A673 (cell line): ENCODE measurements around the gene NET1. TPM values are rescaled to one million over a fixed set of nuclear protein-coding genes. Genes with fewer than 3 reads are reported as not detected.

ENCODE experiments used
- BruUV-seq: library from RNA; stranded (reverse); fragments of 400-500 nt; replicated peaks from 2 replicates; lab custom pipeline; 2021; lab: Mats Ljungman, UMichigan
- CTCF ChIA-PET: fragments of 300-600 bp; sonication (Branson Sonifier 250); formaldehyde crosslinking; loops from one replicate; lab custom pipeline; 2022; ENCODE audit warnings: antibody characterized with exemption; lab: Charles Lee
- POLR2A ChIA-PET: fragments of 300-600 bp; sonication (Branson Sonifier 250); formaldehyde crosslinking; loops from one replicate; lab custom pipeline; 2022; ENCODE audit warnings: antibody characterized with exemption; ENCODE audit not compliant: low non-redundant PET; lab: Charles Lee
- DNase-seq: peaks from one replicate; pipeline ENCODE4 v3.0.0-alpha.2; 2015; ENCODE audit warnings: low spot score
- H3K27ac ChIP-seq: fragments of 200-600 bp; sonication (generic); 2 replicates; pipeline ENCODE4 v1.5.1; 2016; ENCODE audit warnings: mixed run types, low read depth, mild to moderate bottlenecking, mixed read lengths, antibody characterized with exemption, low read length; ENCODE audit not compliant: poor library complexity, severe bottlenecking
- H3K27me3 ChIP-seq: fragments of 200-600 bp; sonication (generic); replicated peaks from 2 replicates; pipeline ENCODE4 v1.6.1; 2017; ENCODE audit warnings: mixed run types, low read depth, mild to moderate bottlenecking, mixed read lengths, antibody characterized with exemption, low read length; ENCODE audit not compliant: insufficient read depth, poor library complexity
- H3K36me3 ChIP-seq: fragments of 200-600 bp; sonication (generic); 2 replicates; pipeline ENCODE4 v1.6.1; 2016; ENCODE audit warnings: mixed run types, mild to moderate bottlenecking, mixed read lengths, antibody characterized with exemption, low read length; ENCODE audit not compliant: insufficient read depth, poor library complexity, severe bottlenecking
- H3K4me1 ChIP-seq: fragments of 200-600 bp; sonication (generic); 2 replicates; pipeline ENCODE4 v1.6.1; 2017; ENCODE audit warnings: mixed run types, mild to moderate bottlenecking, mixed read lengths, antibody characterized with exemption, low read length; ENCODE audit not compliant: insufficient read depth, poor library complexity, severe bottlenecking
- H3K4me3 ChIP-seq: fragments of 200-600 bp; sonication (generic); 2 replicates; pipeline ENCODE4 v1.5.1; 2016; ENCODE audit warnings: low read depth, mixed run types, mild to moderate bottlenecking, mixed read lengths, low read length; ENCODE audit not compliant: poor library complexity, severe bottlenecking
- H3K9me3 ChIP-seq: fragments of 200-600 bp; sonication (generic); 2 replicates; pipeline ENCODE4 v1.6.1; 2016; ENCODE audit warnings: mixed run types, low read depth, mild to moderate bottlenecking, mixed read lengths, antibody characterized with exemption, low read length; ENCODE audit not compliant: poor library complexity, severe bottlenecking
- CTCF ChIP-seq: fragments of 300-800, 200-600 bp; sonication (generic); conservative IDR thresholded peaks from 2 replicates; pipeline ENCODE4 v1.5.1; 2017; ENCODE audit warnings: low read depth, mild to moderate bottlenecking, antibody characterized with exemption, low read length, moderate library complexity, mixed read lengths
- EZH2 ChIP-seq: fragments of 200-600 bp; sonication (generic); IDR thresholded peaks from 2 replicates; pipeline ENCODE4 v1.6.1; 2017; ENCODE audit warnings: borderline replicate concordance, low read depth, mild to moderate bottlenecking, mixed read lengths, antibody characterized with exemption, low read length; ENCODE audit not compliant: poor library complexity, severe bottlenecking
- intact Hi-C: fragments of 100-400 bp; cut with micrococcal nuclease; formaldehyde crosslinking; loops from one replicate; pipeline ENCODE4 v1.10.0; 2022; ENCODE audit not compliant: unreplicated experiment
- total RNA-seq: library from RNA; stranded (reverse); gene quantifications from 2 replicates; pipeline ENCODE4 v1.2.3, GENCODE V29; 2021

The NET1 gene
- total RNA-seq, 1 experiment from 2014 or later: 71.4 TPM

- intact Hi-C loops: no loop called here
- BruUV-seq: no TSS peak
- Histone ChIP-seq H3K27ac (no peak overlapping the region), H3K9me3 (no peaks in the 10 kb centered on the region), H3K4me1 (no peaks in the 10 kb centered on the region), H3K4me3 (no peak overlapping the region), H3K27me3 (peaks cover 11% of the 10 kb centered on the region), H3K36me3 (no peaks in the 10 kb centered on the region)
- CTCF ChIA-PET: no interaction called here
- no peak for DNase-seq
- TF ChIP-seq CTCF: no peak
- POLR2A ChIA-PET: no interaction called here
Observed at GRCh38 chr10:5506246-5506645, 93.9 kb downstream of the NET1 start.

DNA sequence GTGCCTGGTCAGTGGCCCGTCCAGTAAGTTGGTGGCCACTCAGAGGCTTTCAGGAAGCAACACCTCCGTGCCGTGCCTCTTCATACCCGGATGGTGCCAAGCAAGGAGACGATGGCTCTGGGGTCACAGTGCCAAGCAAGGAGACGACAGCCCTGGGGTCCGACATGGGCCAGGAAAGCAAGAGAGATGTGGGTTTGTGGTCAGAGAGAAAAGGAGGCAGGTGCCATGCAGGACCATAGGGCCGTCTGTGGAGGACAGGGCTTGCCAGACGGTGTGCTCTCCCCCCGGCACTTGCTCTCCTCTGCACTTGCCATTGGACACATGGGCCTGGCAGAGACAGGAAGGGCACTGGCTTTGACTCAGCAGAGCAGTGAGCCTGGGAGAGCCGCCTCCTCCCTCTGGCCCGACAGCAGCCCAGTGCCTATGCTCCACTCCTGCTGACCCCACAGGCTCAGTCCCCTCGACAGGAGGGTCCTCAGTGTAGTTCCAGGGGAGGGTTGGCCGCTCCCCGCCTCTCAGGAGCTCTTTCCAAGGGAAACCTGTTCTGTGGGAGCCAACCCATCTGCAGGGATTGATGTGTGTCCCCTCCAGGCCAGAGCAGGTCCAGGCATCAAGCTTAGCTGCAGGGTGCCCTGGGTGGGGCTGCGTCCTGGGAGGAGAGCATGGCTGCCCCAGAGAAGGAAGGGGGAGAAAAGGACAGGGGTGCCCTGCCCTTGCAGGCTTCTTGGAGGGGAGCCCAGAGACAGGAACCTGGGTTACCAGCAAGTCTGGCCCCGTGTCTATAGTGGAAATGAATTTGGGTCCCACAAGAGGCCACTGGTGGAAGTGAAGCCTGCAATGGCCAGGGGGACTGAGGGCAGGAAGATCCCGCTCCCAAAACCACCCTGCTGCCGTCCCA, 94.6 kb downstream of the NET1 start:
- intact Hi-C loops: no loop called here
- Histone ChIP-seq H3K27ac (no peak overlapping the region), H3K4me1 (no peaks in the 10 kb centered on the region), H3K9me3 (no peaks in the 10 kb centered on the region), H3K36me3 (no peaks in the 10 kb centered on the region), H3K27me3 (peaks cover 7% of the 10 kb centered on the region), H3K4me3 (no peak overlapping the region)
- ChIA-PET POLR2A (no interaction called here), CTCF (no interaction called here)
- BruUV-seq: no TSS peak
- TF ChIP-seq EZH2 (no peak), CTCF (no peak)
- no peak for DNase-seq

- no peaks in the 10 kb centered on the region for H3K27me3 ChIP-seq
- BruUV-seq: no TSS peak
- no peaks in the 10 kb centered on the region for H3K4me1 ChIP-seq
- intact Hi-C loops: no loop called here
- DNase-seq: no peak
- no peaks in the 10 kb centered on the region for H3K9me3 ChIP-seq
- no peak overlapping the region for H3K4me3 ChIP-seq
- ChIA-PET POLR2A (no interaction called here), CTCF (no interaction called here)
- no peaks in the 10 kb centered on the region for H3K36me3 ChIP-seq
- TF ChIP-seq CTCF (no peak), EZH2 (no peak)
- H3K27ac ChIP-seq: no peak overlapping the region
Observed at GRCh38 chr10:5507649-5508131, 95.3 kb downstream of the NET1 start.
